H1 (cell line): Measurements from ENCODE around the gene CBLL1. TPM values are rescaled to one million over a fixed set of nuclear protein-coding genes. Genes with fewer than 3 reads are reported as not detected.

ENCODE experiments used
- CTCF ChIA-PET: fragments of 300-600 bp; sonication (Branson Sonifier 250); formaldehyde crosslinking; loops from one replicate; lab custom pipeline; 2021; ENCODE audit not compliant: partially characterized antibody; lab: Charles Lee
- POLR2A ChIA-PET: fragments of 300-600 bp; sonication (Branson Sonifier 250); formaldehyde crosslinking; loops from one replicate; lab custom pipeline; 2021; ENCODE audit warnings: inconsistent platforms; ENCODE audit not compliant: partially characterized antibody; lab: Charles Lee
- DNase-seq, 2 experiments: peaks; one replicate each; pipeline versions ENCODE4 v3.0.0 to v3.0.0-alpha.2; 2010 to 2022; ENCODE audit warnings: low spot score in 2 of 2, low read depth in 1 of 2, mixed read lengths in 1 of 2
- FAIRE-seq: peaks from 2 replicates; lab custom pipeline; 2011; peaks lifted over from hg19 to GRCh38; lab: Jason Lieb, UNC
- H2AFZ ChIP-seq: 2 replicates; pipeline ENCODE4 v1.8.1; 2012; ENCODE audit warnings: low read length, inconsistent platforms
- H2AK5ac ChIP-seq: 2 replicates; pipeline ENCODE4 v1.6.1; 2013; ENCODE audit warnings: low read depth, low read length
- H2BK120ac ChIP-seq: replicated peaks from 2 replicates; pipeline ENCODE3; 2013; ENCODE audit warnings: low read depth, low read length, inconsistent platforms
- H2BK12ac ChIP-seq: 2 replicates; pipeline ENCODE4 v1.6.1; 2013; ENCODE audit warnings: low read depth, low read length
- H2BK15ac ChIP-seq: 2 replicates; pipeline ENCODE4 v1.6.1; 2013; ENCODE audit warnings: low read length
- H2BK20ac ChIP-seq: 2 replicates; pipeline ENCODE4 v1.6.1; 2013; ENCODE audit warnings: low read length
- H2BK5ac ChIP-seq: 2 replicates; pipeline ENCODE4 v1.6.1; 2013; ENCODE audit warnings: low read depth, low read length
- H3K14ac ChIP-seq: 2 replicates; pipeline ENCODE4 v1.6.1; 2013; ENCODE audit warnings: inconsistent platforms; ENCODE audit not compliant: insufficient read length
- H3K18ac ChIP-seq: 2 replicates; pipeline ENCODE4 v1.6.1; 2013; ENCODE audit warnings: low read length; ENCODE audit errors: extremely low read depth
- H3K23ac ChIP-seq: 2 replicates; pipeline ENCODE4 v1.6.1; 2013; ENCODE audit warnings: inconsistent platforms; ENCODE audit not compliant: insufficient read length
- H3K23me2 ChIP-seq: 2 replicates; pipeline ENCODE4 v1.6.1; 2013; ENCODE audit warnings: low read depth, low read length
- H3K27ac ChIP-seq: 2 replicates; pipeline ENCODE4 v1.6.1; 2011; ENCODE audit warnings: low read depth, low read length, inconsistent platforms
- H3K27me3 ChIP-seq, 4 experiments: replicated peaks in 1 of 4; 1 replicate in 1 of 4; 2 replicates in 3 of 4; pipeline versions ENCODE4 v1.6.1 to v1.8.1; 2011 to 2013; ENCODE audit warnings: low read length in 3 of 4, mild to moderate bottlenecking in 3 of 4, inconsistent platforms in 2 of 4, mixed read lengths in 2 of 4, moderate library complexity in 1 of 4; ENCODE audit not compliant: control insufficient read depth in 3 of 4, insufficient read depth in 3 of 4; ENCODE audit errors: extremely low read depth in 1 of 4
- H3K36me3 ChIP-seq, 4 experiments: 2 replicates each; pipeline versions ENCODE4 v1.6.1 to v1.8.1; 2011 to 2013; ENCODE audit warnings: mild to moderate bottlenecking in 4 of 4, low read length in 3 of 4, moderate library complexity in 2 of 4, control low read depth in 1 of 4, inconsistent platforms in 1 of 4; ENCODE audit not compliant: insufficient read depth in 4 of 4, control insufficient read depth in 2 of 4
- H3K4ac ChIP-seq: replicated peaks from 2 replicates; pipeline ENCODE3; 2013; ENCODE audit warnings: low read length, low read depth, mixed read lengths, inconsistent platforms; ENCODE audit not compliant: insufficient read length
- H3K4me1 ChIP-seq, 4 experiments: replicated peaks in 1 of 4; 1 replicate in 1 of 4; 2 replicates in 3 of 4; pipeline versions ENCODE4 v1.6.1 to v1.8.1; 2011 to 2013; ENCODE audit warnings: low read length in 3 of 4, inconsistent platforms in 2 of 4, mixed read lengths in 1 of 4; ENCODE audit not compliant: insufficient read depth in 4 of 4, control insufficient read depth in 3 of 4
- H3K4me2 ChIP-seq, 2 experiments: 2 replicates each; pipeline versions ENCODE4 v1.6.1 to v1.8.1; 2011 to 2013; ENCODE audit warnings: low read depth in 2 of 2, low read length in 2 of 2, control low read depth in 1 of 2, inconsistent platforms in 1 of 2, mild to moderate bottlenecking in 1 of 2; ENCODE audit not compliant: insufficient read depth in 1 of 2
- H3K4me3 ChIP-seq, 4 experiments: fragments of 200-600, 300-600 bp in 1 of 4; sonication (generic), shearing (Covaris generic), sonication (Bioruptor Twin) in 1 of 4; 2 replicates each; pipeline versions ENCODE4 v1.5.1 to v1.8.1; 2011 to 2016; ENCODE audit warnings: low read length in 4 of 4, low read depth in 3 of 4, control low read depth in 2 of 4, inconsistent platforms in 2 of 4, mild to moderate bottlenecking in 2 of 4, mixed read lengths in 1 of 4, moderate library complexity in 1 of 4; ENCODE audit not compliant: insufficient read depth in 2 of 4; ENCODE audit errors: extremely low read depth in 1 of 4
- H3K56ac ChIP-seq: replicated peaks from 2 replicates; pipeline ENCODE3; 2013; ENCODE audit warnings: low read depth, mild to moderate bottlenecking, mixed read lengths, low read length, inconsistent platforms; ENCODE audit not compliant: insufficient read length
- H3K79me1 ChIP-seq: 2 replicates; pipeline ENCODE4 v1.6.1; 2013; ENCODE audit warnings: low read depth, low read length, control low read depth
- H3K79me2 ChIP-seq, 2 experiments: 2 replicates each; pipeline versions ENCODE4 v1.6.1 to v1.8.1; 2012 to 2013; ENCODE audit warnings: low read length in 2 of 2, mild to moderate bottlenecking in 2 of 2, inconsistent platforms in 1 of 2; ENCODE audit not compliant: insufficient read depth in 2 of 2, control insufficient read depth in 1 of 2
- H3K9ac ChIP-seq, 4 experiments: replicated peaks in 1 of 4; 1 replicate in 1 of 4; 2 replicates in 3 of 4; pipeline versions ENCODE4 v1.6.1 to v1.8.1; 2011 to 2013; ENCODE audit warnings: low read depth in 3 of 4, low read length in 3 of 4, control low read depth in 2 of 4, mild to moderate bottlenecking in 2 of 4, moderate library complexity in 2 of 4, inconsistent platforms in 1 of 4; ENCODE audit errors: extremely low read depth in 1 of 4
- H3K9me3 ChIP-seq, 2 experiments: 2 replicates each; pipeline versions ENCODE4 v1.6.1 to v1.8.1; 2012 to 2013; ENCODE audit warnings: mild to moderate bottlenecking in 2 of 2, moderate library complexity in 2 of 2, control low read depth in 1 of 2, inconsistent platforms in 1 of 2, low read depth in 1 of 2, low read length in 1 of 2, mixed read lengths in 1 of 2; ENCODE audit not compliant: insufficient read depth in 2 of 2
- H4K20me1 ChIP-seq, 2 experiments: replicated peaks in 1 of 2; 2 replicates each; pipeline versions ENCODE3 to v1.8.1; 2011 to 2013; ENCODE audit warnings: inconsistent platforms in 2 of 2, low read length in 2 of 2, mild to moderate bottlenecking in 1 of 2; ENCODE audit not compliant: insufficient read depth in 2 of 2, control insufficient read depth in 1 of 2
- H4K5ac ChIP-seq: 2 replicates; pipeline ENCODE4 v1.6.1; 2013; ENCODE audit warnings: low read length, low read depth, mixed read lengths, inconsistent platforms; ENCODE audit not compliant: insufficient read length
- H4K8ac ChIP-seq: 2 replicates; pipeline ENCODE4 v1.8.0; 2013; ENCODE audit warnings: mild to moderate bottlenecking, moderate library complexity, low read length, inconsistent platforms; ENCODE audit not compliant: insufficient read depth; ENCODE audit errors: extremely low read depth
- H4K91ac ChIP-seq: replicated peaks from 2 replicates; pipeline ENCODE3; 2013; ENCODE audit warnings: low read length, mixed read lengths, inconsistent platforms; ENCODE audit not compliant: insufficient read length
- BACH1 ChIP-seq: IDR thresholded peaks from 2 replicates; pipeline ENCODE4 v1.6.1; 2012; ENCODE audit warnings: low read length, improper control_type of control experiment
- CBX5 ChIP-seq: fragments of 300-800, 300-1000 bp; sonication (generic); IDR thresholded peaks from 2 replicates; pipeline ENCODE4 v1.7.1; 2016; ENCODE audit warnings: antibody characterized with exemption, low read length, low read depth
- CBX8 ChIP-seq: fragments of 300-800, 300-1000 bp; sonication (generic); IDR thresholded peaks from 2 replicates; pipeline ENCODE4 v1.7.1; 2016; ENCODE audit warnings: low read depth, low read length, borderline replicate concordance
- CTCF ChIP-seq, 3 experiments: IDR thresholded peaks; 1 replicate in 2 of 3; 2 replicates in 1 of 3; pipeline versions ENCODE4 v1.5.1 to v1.6.1; 2011; ENCODE audit warnings: low read length in 3 of 3, mild to moderate bottlenecking in 3 of 3, inconsistent platforms in 2 of 3, low read depth in 1 of 3, moderate library complexity in 1 of 3; ENCODE audit not compliant: insufficient read depth in 1 of 3; ENCODE audit errors: control extremely low read depth in 1 of 3
- EZH2 ChIP-seq: fragments of 200-600 bp; sonication (generic); IDR thresholded peaks from 2 replicates; pipeline ENCODE4 v1.7.1; 2012; ENCODE audit warnings: low read depth, mild to moderate bottlenecking, moderate library complexity, low read length, inconsistent platforms; ENCODE audit not compliant: severe bottlenecking
- KDM5A ChIP-seq: fragments of 200-600 bp; IDR thresholded peaks from 2 replicates; pipeline ENCODE4 v1.7.1; 2012; ENCODE audit warnings: mild to moderate bottlenecking, low read length, inconsistent platforms, mixed read lengths
- MAFK ChIP-seq: IDR thresholded peaks from 2 replicates; pipeline ENCODE4 v1.6.1; 2012; ENCODE audit warnings: low read depth, mild to moderate bottlenecking, improper control_type of control experiment, low read length
- MAX ChIP-seq: IDR thresholded peaks from 2 replicates; pipeline ENCODE4 v1.6.1; 2012; ENCODE audit warnings: inconsistent platforms
- PHF8 ChIP-seq: fragments of 200-600 bp; sonication (generic); conservative IDR thresholded peaks from 2 replicates; pipeline ENCODE4 v1.7.1; 2012; ENCODE audit warnings: low read depth, mild to moderate bottlenecking, inconsistent platforms, low read length, moderate library complexity
- SUZ12 ChIP-seq: fragments of 200-600 bp; sonication (generic); IDR thresholded peaks from 2 replicates; pipeline ENCODE4 v1.6.1; 2012; ENCODE audit warnings: mild to moderate bottlenecking, inconsistent platforms, low read length, moderate library complexity, mixed read lengths
- WGBS, 2 experiments: shearing (Covaris generic) in 1 of 2; methylation state at CpG; one replicate each; pipeline versions ENCODE4 v1.1.6 to v1.1.7; 2013 to 2015; ENCODE audit warnings: low lambda C conversion rate in 2 of 2, mixed read lengths in 2 of 2, inconsistent platforms in 1 of 2, low coverage in 1 of 2, missing lambda C conversion rate in 1 of 2; ENCODE audit not compliant: insufficient replicate concordance in 2 of 2, insufficient coverage in 1 of 2, insufficient read length in 1 of 2; ENCODE audit errors: extremely low coverage in 1 of 2, missing lambda C conversion rate in 1 of 2; 5-methylcytosine and 5-hydroxymethylcytosine counted together
- polyA plus RNA-seq, 7 experiments: library from polyadenylated mRNA; depleted of rRNA in 3 of 7; stranded (reverse) in 5 of 7; unstranded in 2 of 7; fragments of >200 nt in 5 of 7; fragments of 200-250 nt in 2 of 7; gene quantifications; 1 replicate in 5 of 7; 2 replicates in 1 of 7; 4 replicates in 1 of 7; pipeline versions ENCODE4 v1.2.1 to v1.2.3, GENCODE V29; 2011 to 2013; ENCODE audit warnings: missing spikeins in 2 of 7, mixed read lengths in 2 of 7
- total RNA-seq: library from RNA; stranded (reverse); fragmentation: NEBNext Ultra II Directional; extraction: Animal tissue kit (Norgen Biotek cat#: 25700); gene quantifications from 2 replicates; pipeline ENCODE4 v1.2.1, GENCODE V29; 2021

CBLL1 gene
- total and polyA plus RNA-seq, 2 of the 8 experiments (the other 6 are each of a cell fraction or from before 2014, with no cell fraction given) = 27.0 to 34.0 TPM

DNA sequence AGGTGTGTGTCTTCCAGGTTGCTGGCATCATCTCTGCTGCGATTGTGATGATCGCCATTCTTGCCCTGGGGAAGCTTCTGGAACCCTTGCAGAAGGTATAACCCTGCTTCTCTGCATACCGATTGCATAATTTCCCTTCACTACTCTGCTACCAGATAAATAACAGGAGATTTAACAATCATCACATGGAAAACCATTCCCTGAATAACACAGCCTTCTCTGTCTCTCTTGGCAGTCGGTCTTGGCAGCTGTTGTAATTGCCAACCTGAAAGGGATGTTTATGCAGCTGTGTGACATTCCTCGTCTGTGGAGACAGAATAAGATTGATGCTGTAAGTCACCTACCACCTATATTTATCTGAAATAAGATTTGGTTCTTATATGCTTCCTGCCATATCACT is 49.6 kb upstream of the CBLL1 start:
- POLR2A ChIA-PET = no interaction called here
- no peaks in the 10 kb centered on the region for H3K9me3 ChIP-seq
- no peaks in the 10 kb centered on the region for H3K79me2 ChIP-seq
- H4K20me1 ChIP-seq = no peaks in the 10 kb centered on the region
- H3K23me2 ChIP-seq = no peaks in the 10 kb centered on the region; the same call in 1 of the 2 replicates
- no peak overlapping the region for H3K4me2 ChIP-seq
- no peak overlapping the region for H3K9ac ChIP-seq
- CTCF ChIA-PET = no interaction called here
- H3K27me3 ChIP-seq = no peaks in the 10 kb centered on the region
- H2BK120ac ChIP-seq = no peak overlapping the region
- 80% methylated on average over 5 of the region's 5 CpGs; no CpG with 5 or more reads in 1 of the 2 experiments for WGBS, 2 experiments
- no peak for FAIRE-seq
- no peak overlapping the region for H2BK5ac ChIP-seq
- H3K56ac ChIP-seq = no peak overlapping the region
- H3K18ac ChIP-seq = no peak overlapping the region
- H3K4ac ChIP-seq = no peak overlapping the region
- H3K4me1 ChIP-seq = peaks cover 0 to 3% (median 2%) of the 10 kb centered on the region in 4 experiments; a peak in 3 of 7 replicates
- H4K5ac ChIP-seq = no peak overlapping the region
- TF ChIP-seq PHF8 = no peak
- TF ChIP-seq BACH1 = no peak
- no peak for TF ChIP-seq EZH2
- TF ChIP-seq CBX5 = no peak
- no peak for TF ChIP-seq CBX8
- TF ChIP-seq SUZ12 = no peak
- no peak for TF ChIP-seq CTCF (IDR thresholded peaks at IDR 0.05; ENCODE audit: control extremely low read depth in 1 of 3, insufficient read depth in 1 of 3, low read depth in 1 of 3, low read length in 3 of 3)
- no peak for TF ChIP-seq KDM5A
- no peak for TF ChIP-seq MAX
- TF ChIP-seq MAFK = no peak
- TF ChIP-seq, all 59 proteins: peak for 0
- no peaks in the 10 kb centered on the region for H3K79me1 ChIP-seq
- H3K27ac ChIP-seq = no peak overlapping the region
- H4K91ac ChIP-seq = no peak overlapping the region
- no peak overlapping the region for H2AFZ ChIP-seq
- H2BK15ac ChIP-seq = no peak overlapping the region
- H2BK12ac ChIP-seq = no peak overlapping the region
- no peak overlapping the region for H4K8ac ChIP-seq
- H2AK5ac ChIP-seq = no peak overlapping the region
- no peak for DNase-seq
- H3K36me3 ChIP-seq = no peaks in the 10 kb centered on the region
- H3K14ac ChIP-seq = no peak overlapping the region
- no peak overlapping the region for H2BK20ac ChIP-seq
- no peak overlapping the region for H3K23ac ChIP-seq
- H3K4me3 ChIP-seq = no peak overlapping the region
